HEK293 (cell line): Measurements from ENCODE around the gene BRD3.

ENCODE experiments used
- AEBP2 ChIP-seq: fragments of 450-650 bp; formaldehyde crosslinking; IDR thresholded peaks from 2 replicates; pipeline ENCODE4 v1.5.1; 2016; ENCODE audit warnings: missing biosample characterization, missing genetic modification characterization, borderline replicate concordance
- EGR2 ChIP-seq: fragments of 450-650 bp; formaldehyde crosslinking; IDR thresholded peaks from 2 replicates; pipeline ENCODE4 v1.5.1; 2016; ENCODE audit warnings: low read depth, missing biosample characterization, missing genetic modification characterization
- ELK4 ChIP-seq: IDR thresholded peaks from 2 replicates; pipeline ENCODE4 v1.6.1; 2011; ENCODE audit warnings: mild to moderate bottlenecking, low read depth, low read length, borderline replicate concordance
- GLI4 ChIP-seq: fragments of 450-650 bp; formaldehyde crosslinking; IDR thresholded peaks from 2 replicates; pipeline ENCODE4 v1.5.1; 2016; ENCODE audit warnings: missing biosample characterization, missing genetic modification characterization
- PRDM4 ChIP-seq: fragments of 450-650 bp; formaldehyde crosslinking; IDR thresholded peaks from 2 replicates; pipeline ENCODE4 v1.5.1; 2017; ENCODE audit warnings: missing biosample characterization, missing genetic modification characterization
- SCRT2 ChIP-seq: fragments of 450-650 bp; formaldehyde crosslinking; IDR thresholded peaks from 2 replicates; pipeline ENCODE4 v1.5.1; 2016; ENCODE audit warnings: missing biosample characterization, missing genetic modification characterization
- TRIM28 ChIP-seq: IDR thresholded peaks from 2 replicates; pipeline ENCODE4 v1.6.1; 2011; ENCODE audit warnings: low read length, control low read depth, borderline replicate concordance
- ZBTB1 ChIP-seq: fragments of 450-650 bp; formaldehyde crosslinking; IDR thresholded peaks from 2 replicates; pipeline ENCODE4 v1.5.1; 2016; ENCODE audit warnings: missing biosample characterization, missing genetic modification characterization
- ZBTB48 ChIP-seq: fragments of 450-650 bp; formaldehyde crosslinking; IDR thresholded peaks from 2 replicates; pipeline ENCODE4 v1.5.1; 2016; ENCODE audit warnings: missing biosample characterization, missing genetic modification characterization
- ZBTB8A ChIP-seq: fragments of 450-650 bp; formaldehyde crosslinking; IDR thresholded peaks from 2 replicates; pipeline ENCODE4 v1.5.1; 2016; ENCODE audit warnings: missing biosample characterization, missing genetic modification characterization
- ZFHX2 ChIP-seq: fragments of 450-650 bp; formaldehyde crosslinking; conservative IDR thresholded peaks from 2 replicates; pipeline ENCODE4 v1.5.1; 2016; ENCODE audit warnings: missing biosample characterization, missing genetic modification characterization
- ZNF10 ChIP-seq: fragments of 450-650 bp; formaldehyde crosslinking; IDR thresholded peaks from 2 replicates; pipeline ENCODE4 v1.5.1; 2017; ENCODE audit warnings: missing biosample characterization, missing genetic modification characterization
- ZNF114 ChIP-seq: fragments of 450-650 bp; formaldehyde crosslinking; IDR thresholded peaks from 2 replicates; pipeline ENCODE4 v1.5.0; 2017; ENCODE audit warnings: missing biosample characterization, missing genetic modification characterization
- ZNF157 ChIP-seq: fragments of 450-650 bp; formaldehyde crosslinking; IDR thresholded peaks from 2 replicates; pipeline ENCODE4 v1.5.1; 2016; ENCODE audit warnings: missing biosample characterization, missing genetic modification characterization
- ZNF169 ChIP-seq: fragments of 450-650 bp; formaldehyde crosslinking; IDR thresholded peaks from 2 replicates; pipeline ENCODE4 v1.5.1; 2016; ENCODE audit warnings: missing biosample characterization, missing genetic modification characterization
- ZNF23 ChIP-seq: fragments of 450-650 bp; formaldehyde crosslinking; IDR thresholded peaks from 2 replicates; pipeline ENCODE4 v1.5.1; 2016; ENCODE audit warnings: missing biosample characterization, missing genetic modification characterization, borderline replicate concordance
- ZNF274 ChIP-seq, 2 experiments: fragments of 200-500 bp in 1 of 2; fragments of 450-650 bp in 1 of 2; sonication (Bioruptor generic) in 1 of 2; formaldehyde crosslinking in 1 of 2; IDR thresholded peaks; 2 replicates each; pipeline versions ENCODE4 v1.5.1 to v1.6.1; 2014 to 2016; ENCODE audit warnings: borderline replicate concordance in 1 of 2, inconsistent platforms in 1 of 2, low read length in 1 of 2, missing biosample characterization in 1 of 2, missing genetic modification characterization in 1 of 2
- ZNF362 ChIP-seq: fragments of 450-650 bp; formaldehyde crosslinking; IDR thresholded peaks from 2 replicates; pipeline ENCODE4 v1.5.1; 2016; ENCODE audit warnings: missing biosample characterization, missing genetic modification characterization
- ZNF366 ChIP-seq: fragments of 450-650 bp; formaldehyde crosslinking; conservative IDR thresholded peaks from 2 replicates; pipeline ENCODE4 v1.5.1; 2016; ENCODE audit warnings: missing biosample characterization, missing genetic modification characterization
- ZNF416 ChIP-seq: fragments of 450-650 bp; formaldehyde crosslinking; IDR thresholded peaks from 2 replicates; pipeline ENCODE4 v1.5.1; 2016; ENCODE audit warnings: missing biosample characterization, missing genetic modification characterization
- ZNF449 ChIP-seq: fragments of 450-650 bp; formaldehyde crosslinking; IDR thresholded peaks from 2 replicates; pipeline ENCODE4 v1.5.1; 2017; ENCODE audit warnings: missing biosample characterization, mild to moderate bottlenecking, missing genetic modification characterization, moderate library complexity
- ZNF514 ChIP-seq: fragments of 450-650 bp; formaldehyde crosslinking; IDR thresholded peaks from 2 replicates; pipeline ENCODE4 v1.5.1; 2016; ENCODE audit warnings: missing biosample characterization, missing genetic modification characterization
- ZNF549 ChIP-seq: fragments of 450-650 bp; IDR thresholded peaks from 2 replicates; pipeline ENCODE4 v1.5.1; 2018; ENCODE audit warnings: missing biosample characterization, missing genetic modification characterization, mild to moderate bottlenecking, inconsistent platforms, moderate library complexity
- ZNF596 ChIP-seq: fragments of 450-650 bp; IDR thresholded peaks from 2 replicates; pipeline ENCODE4 v1.5.0; 2018; ENCODE audit warnings: missing biosample characterization, mild to moderate bottlenecking, missing genetic modification characterization, moderate library complexity
- ZNF600 ChIP-seq: fragments of 450-650 bp; formaldehyde crosslinking; IDR thresholded peaks from 2 replicates; pipeline ENCODE4 v1.5.1; 2016; ENCODE audit warnings: missing biosample characterization, missing genetic modification characterization
- ZNF704 ChIP-seq: fragments of 450-650 bp; formaldehyde crosslinking; IDR thresholded peaks from 2 replicates; pipeline ENCODE4 v1.5.1; 2016; ENCODE audit warnings: missing biosample characterization, missing genetic modification characterization
- ZNF768 ChIP-seq: fragments of 450-650 bp; formaldehyde crosslinking; IDR thresholded peaks from 2 replicates; pipeline ENCODE4 v1.5.1; 2018; ENCODE audit warnings: missing biosample characterization, mild to moderate bottlenecking, missing genetic modification characterization
- ZNF785 ChIP-seq: fragments of 450-650 bp; formaldehyde crosslinking; IDR thresholded peaks from 2 replicates; pipeline ENCODE4 v1.5.1; 2016; ENCODE audit warnings: missing biosample characterization, missing genetic modification characterization
- ZNF792 ChIP-seq: fragments of 450-650 bp; formaldehyde crosslinking; IDR thresholded peaks from 2 replicates; pipeline ENCODE4 v1.5.1; 2016; ENCODE audit warnings: missing biosample characterization, missing genetic modification characterization
- ZSCAN30 ChIP-seq: fragments of 450-650 bp; IDR thresholded peaks from 2 replicates; pipeline ENCODE4 v1.5.1; 2018; ENCODE audit warnings: missing biosample characterization, mild to moderate bottlenecking, missing genetic modification characterization, moderate library complexity

The BRD3 gene

GRCh38 chr9:133992780-133993634, 74.8 kb downstream of the BRD3 start (continued):
- TF ChIP-seq ZNF274 (IDR thresholded peaks at IDR 0.05; ENCODE audit: low read length) (no peak), ZNF274 (tag by site-specific recombination; IDR thresholded peaks at IDR 0.05; ENCODE audit: borderline replicate concordance) (no peak), ZBTB8A (tag by site-specific recombination) (peak; percentile 91), ZNF23 (tag by site-specific recombination) (no peak), ZNF785 (no peak), ZNF366 (tag by site-specific recombination) (no peak), ZNF362 (tag by site-specific recombination) (no peak), ZNF157 (tag by site-specific recombination) (no peak), SCRT2 (tag by site-specific recombination) (no peak), PRDM4 (no peak), ZBTB48 (tag by site-specific recombination) (peak; percentile 47; the same call in 1 of the 2 replicates), ZFHX2 (peak; percentile 73), ZBTB1 (tag by site-specific recombination) (0 out of 2 replicates have a peak, but pooled peaks have one; percentile 31), ZNF416 (tag by site-specific recombination) (no peak), TRIM28 (no peak), EGR2 (tag by site-specific recombination) (peak; percentile 64), ELK4 (no peak), ZNF549 (no peak), ZNF768 (no peak), ZNF169 (no peak), ZSCAN30 (tag by site-specific recombination) (peak; percentile 51; the same call in 1 of the 2 replicates), AEBP2 (tag by site-specific recombination) (no peak), ZNF792 (no peak), ZNF10 (tag by site-specific recombination) (no peak), ZNF114 (tag by site-specific recombination) (no peak), ZNF449 (tag by site-specific recombination) (no peak; the same call in 1 of the 2 replicates), ZNF596 (tag by site-specific recombination) (no peak), ZNF704 (no peak), ZNF600 (tag by site-specific recombination) (no peak), ZNF514 (no peak), GLI4 (tag by site-specific recombination) (no peak; the same call in 1 of the 2 replicates)
